Mesothelial cell of epicardium (in vitro differentiated cells): ENCODE results near the gene CCND2. TPM values are rescaled to one million over a fixed set of nuclear protein-coding genes. Genes with fewer than 3 reads are reported as not detected.
A peak's percentile ranks its signal among the peaks of the same experiment; 100 is the strongest.

ENCODE experiments used
- DNase-seq, 2 experiments: peaks; one replicate each; pipeline ENCODE4 v3.0.0; 2021; ENCODE audit warnings: low spot score in 2 of 2; ENCODE audit not compliant: unreplicated experiment in 2 of 2
- H3K27ac Mint-ChIP-seq: 2 replicates; pipeline ENCODE4 v1.8.0; 2021; ENCODE audit warnings: mixed read lengths
- H3K27me3 Mint-ChIP-seq: 2 replicates; pipeline ENCODE4 v1.8.0; 2021; ENCODE audit warnings: low read depth, mixed read lengths
- H3K36me3 Mint-ChIP-seq: 2 replicates; pipeline ENCODE4 v1.8.0; 2021; ENCODE audit warnings: mixed read lengths
- H3K4me1 Mint-ChIP-seq: 2 replicates; pipeline ENCODE4 v1.8.0; 2021; ENCODE audit warnings: mixed read lengths
- H3K4me3 Mint-ChIP-seq: 2 replicates; pipeline ENCODE4 v1.8.0; 2021; ENCODE audit warnings: mild to moderate bottlenecking, moderate library complexity, mixed read lengths
- H3K9me3 Mint-ChIP-seq: 2 replicates; pipeline ENCODE4 v1.8.0; 2021; ENCODE audit warnings: mixed read lengths
- CTCF ChIP-seq: fragments of 200-600 bp; sonication (generic); IDR thresholded peaks from one replicate; pipeline ENCODE4 v1.5.0; 2021; ENCODE audit warnings: antibody characterized with exemption; ENCODE audit not compliant: unreplicated experiment
- total RNA-seq: library from RNA; stranded (reverse); gene quantifications from 3 replicates; pipeline ENCODE4 v1.2.1, GENCODE V29; 2021

The CCND2 gene
- total RNA-seq, 1 donor from 2014 or later, result 412 TPM

DNA sequence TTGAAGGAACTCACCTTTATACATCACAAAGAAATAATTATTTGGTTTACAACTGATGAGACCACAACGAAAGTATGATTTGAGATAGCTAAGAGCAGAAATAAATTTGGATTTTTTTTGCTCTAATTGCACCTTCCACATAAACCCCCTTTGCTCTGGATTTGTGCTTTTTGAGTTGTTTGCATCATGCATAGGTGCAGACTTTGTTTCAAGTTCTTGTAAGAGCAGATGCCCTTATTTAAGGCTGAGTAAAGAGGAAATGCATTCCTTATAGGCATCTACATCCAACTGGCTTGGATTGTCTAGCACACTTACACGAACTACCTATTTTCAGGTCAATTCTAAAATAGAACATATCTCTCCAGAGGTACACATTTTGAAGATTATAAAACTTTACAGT is 6.6 kb upstream of the CCND2 start:
- no peaks in the 10 kb centered on the region for H3K36me3 Mint-ChIP-seq
- DNase-seq, result no peak
- TF ChIP-seq CTCF, result no peak
- no peak overlapping the region for H3K27ac Mint-ChIP-seq
- H3K4me1 Mint-ChIP-seq, result peaks cover 18% of the 10 kb centered on the region
- H3K27me3 Mint-ChIP-seq, result peaks cover 63% of the 10 kb centered on the region
- no peak overlapping the region for H3K4me3 Mint-ChIP-seq
- H3K9me3 Mint-ChIP-seq, result no peaks in the 10 kb centered on the region

DNA sequence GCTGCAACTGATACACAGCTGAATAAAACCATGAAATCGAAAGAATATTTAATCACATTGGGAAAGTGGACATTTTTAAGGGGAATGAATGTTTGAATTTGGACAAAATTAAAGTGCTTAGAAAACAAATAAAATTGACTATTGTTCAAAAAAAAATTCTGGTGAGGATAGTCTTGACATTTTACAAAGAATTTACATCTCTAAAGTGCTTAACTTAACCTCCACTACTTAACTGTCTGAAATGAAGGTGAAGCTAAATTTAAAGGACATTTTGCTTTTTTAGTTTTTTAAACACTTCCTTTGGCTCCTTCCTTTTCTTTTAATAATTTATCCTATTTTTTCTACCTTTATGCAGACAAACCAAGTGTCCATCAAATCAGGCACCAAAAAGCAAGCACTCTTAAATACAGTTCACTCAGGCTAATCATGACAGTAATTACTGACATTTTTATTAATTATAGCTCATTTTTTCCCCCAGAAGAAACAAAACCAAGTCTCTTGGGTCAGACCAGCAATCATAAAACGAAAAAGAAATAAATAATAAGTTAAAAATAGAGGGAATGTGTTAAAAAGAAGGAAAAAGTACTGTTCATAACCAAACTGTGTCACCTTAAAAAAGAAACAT is 5.7 kb upstream of the CCND2 start:
- no peak for TF ChIP-seq CTCF
- no peaks in the 10 kb centered on the region for H3K9me3 Mint-ChIP-seq
- H3K27ac Mint-ChIP-seq, result no peak overlapping the region
- peaks cover 21% of the 10 kb centered on the region for H3K4me1 Mint-ChIP-seq
- peaks cover 58% of the 10 kb centered on the region for H3K27me3 Mint-ChIP-seq
- H3K4me3 Mint-ChIP-seq, result peak overlapping the region; percentile 94
- DNase-seq, result no peak
- H3K36me3 Mint-ChIP-seq, result no peaks in the 10 kb centered on the region

GRCh38 chr12:4268329-4269181 is 5.0 kb upstream of the CCND2 start:
- no peaks in the 10 kb centered on the region for H3K36me3 Mint-ChIP-seq
- H3K27me3 Mint-ChIP-seq, result peaks cover 53% of the 10 kb centered on the region
- DNase-seq, result no peak
- H3K9me3 Mint-ChIP-seq, result no peaks in the 10 kb centered on the region
- H3K4me1 Mint-ChIP-seq, result peaks cover 25% of the 10 kb centered on the region
- peak overlapping the region; percentile 94 for H3K4me3 Mint-ChIP-seq
- peak overlapping the region; percentile 98 for H3K27ac Mint-ChIP-seq
- no peak for TF ChIP-seq CTCF

- H3K36me3 Mint-ChIP-seq, result no peaks in the 10 kb centered on the region
- H3K9me3 Mint-ChIP-seq, result no peaks in the 10 kb centered on the region
- peaks cover 25% of the 10 kb centered on the region for H3K4me1 Mint-ChIP-seq
- peak overlapping the region; percentile 94 for H3K27ac Mint-ChIP-seq
- peak overlapping the region; percentile 77 for H3K4me3 Mint-ChIP-seq
- H3K27me3 Mint-ChIP-seq, result peaks cover 44% of the 10 kb centered on the region
- TF ChIP-seq CTCF, result no peak
- peak; percentile 84 to 90 for DNase-seq
These were observed 4.1 kb upstream of the CCND2 start for GRCh38 chr12:4269279-4269991.

GRCh38 chr12:4270016-4270830 is 3.3 kb upstream of the CCND2 start:
- peak overlapping the region; percentile 91 for H3K4me3 Mint-ChIP-seq
- DNase-seq, result peak in 1 of 2 experiments; percentile 49
- no peaks in the 10 kb centered on the region for H3K36me3 Mint-ChIP-seq
- H3K27ac Mint-ChIP-seq, result peak overlapping the region; percentile 99
- no peaks in the 10 kb centered on the region for H3K9me3 Mint-ChIP-seq
- peaks cover 37% of the 10 kb centered on the region for H3K27me3 Mint-ChIP-seq
- peaks cover 25% of the 10 kb centered on the region for H3K4me1 Mint-ChIP-seq
- TF ChIP-seq CTCF, result no peak
